HG02981 (cell line): ENCODE data around the gene ZNF419.
"Not testable (repeated sequence)": the region's sequence is repeated elsewhere in the genome, so short reads cannot be mapped to it uniquely, and the experiment has no call there.

Experiments
- ATAC-seq: cut with Tn5 transposase; IDR thresholded peaks from one replicate; pipeline ENCODE4 v1.9.1; 2021; ENCODE audit warnings: mild to moderate bottlenecking, moderate library complexity; ENCODE audit not compliant: unreplicated experiment

ZNF419 gene

DNA sequence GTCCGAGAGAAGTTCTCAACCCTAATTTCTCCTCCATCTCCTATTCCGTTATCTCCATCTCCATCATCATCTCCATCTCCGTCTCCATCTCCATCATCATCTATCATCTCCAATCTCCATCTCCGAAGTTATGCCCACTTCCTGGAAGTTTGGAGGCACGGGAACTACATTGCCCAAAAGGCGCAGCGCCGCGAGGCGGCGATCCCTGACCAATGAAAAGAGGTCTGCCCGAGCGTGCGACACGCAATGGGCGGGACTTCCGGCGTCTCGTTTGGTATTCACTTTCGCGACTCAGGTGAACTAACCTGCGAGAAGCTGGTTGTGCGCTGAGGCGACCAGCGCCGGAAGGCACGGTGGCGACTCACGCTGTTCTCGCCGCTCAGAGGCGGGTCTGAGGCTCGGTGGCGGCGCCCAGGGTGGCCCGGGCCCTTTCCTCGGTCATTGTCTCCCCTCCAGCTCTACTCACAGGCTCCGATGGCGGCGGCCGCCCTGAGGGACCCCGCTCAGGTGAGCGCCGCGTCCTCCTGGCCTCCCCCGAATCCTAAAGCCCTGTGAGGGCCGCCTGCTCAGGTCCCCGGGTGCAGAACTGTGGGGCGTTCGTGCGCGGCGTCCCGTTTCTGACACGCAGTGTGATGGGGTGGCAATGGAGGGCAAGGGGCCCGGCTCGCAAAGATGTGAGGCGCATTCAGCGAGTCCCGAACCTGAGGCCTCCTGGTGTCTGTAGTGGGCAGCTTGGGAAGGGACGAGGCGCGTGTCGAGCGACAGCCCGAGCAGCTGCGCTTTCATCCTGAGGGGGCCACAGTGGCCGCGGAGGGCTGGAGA, at the start of gene ZNF419:
TSS of gene ZNF419 (plus strand) at position 274 of the 822 bp plus-strand sequence. CDS start at position 475, 201 bp downstream.
- ATAC-seq: peak; percentile 94

DNA sequence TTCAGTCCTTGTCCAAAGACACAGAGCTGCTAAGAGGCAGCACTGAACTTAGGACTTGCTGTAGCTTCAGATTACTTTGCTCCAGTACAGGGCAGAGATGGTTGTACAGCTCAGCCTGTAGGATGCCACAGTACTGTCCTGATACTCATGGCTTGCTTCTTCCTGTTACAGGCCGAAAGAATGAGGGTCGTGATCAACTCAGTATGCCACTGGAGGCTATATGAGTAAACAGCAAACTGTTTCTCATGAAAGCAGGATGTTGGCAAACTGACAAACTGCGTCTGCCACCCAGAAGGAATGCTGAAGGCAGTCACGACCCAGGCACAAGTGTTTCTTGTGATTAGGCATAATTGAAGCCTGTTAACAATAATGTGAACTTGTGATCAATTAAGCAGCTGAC, 49.6 kb upstream of the ZNF419 start:
- no peak for ATAC-seq

DNA sequence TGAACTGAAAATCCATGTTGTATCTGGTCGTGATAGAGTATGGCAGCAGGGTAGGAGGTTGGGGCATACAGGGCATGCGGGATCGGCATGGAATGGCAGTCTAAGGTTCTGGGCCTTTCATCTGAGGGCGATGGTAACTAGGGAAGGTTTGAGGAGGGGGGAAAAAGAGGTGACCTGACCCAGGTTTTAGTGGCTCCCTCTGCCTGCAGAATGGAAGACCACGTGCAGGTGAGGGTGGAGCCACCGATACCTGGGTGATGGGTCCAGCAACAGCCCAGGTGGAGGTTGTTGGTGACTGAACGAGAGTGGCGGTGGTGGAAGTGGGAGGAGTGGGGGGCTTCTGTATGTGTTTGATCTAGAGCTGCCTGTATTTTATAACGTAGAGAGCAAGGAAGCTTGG, 48.6 kb upstream of the ZNF419 start:
- ATAC-seq: no peak

- no peak for ATAC-seq
These were observed 45.4 kb upstream of the ZNF419 start for GRCh38 chr19:57441979-57442752.

GRCh38 chr19:57443121-57443696, 44.3 kb upstream of the ZNF419 start:
- ATAC-seq: no peak

- ATAC-seq: no peak
These were observed 35.2 kb upstream of the ZNF419 start for GRCh38 chr19:57452307-57452706.

DNA sequence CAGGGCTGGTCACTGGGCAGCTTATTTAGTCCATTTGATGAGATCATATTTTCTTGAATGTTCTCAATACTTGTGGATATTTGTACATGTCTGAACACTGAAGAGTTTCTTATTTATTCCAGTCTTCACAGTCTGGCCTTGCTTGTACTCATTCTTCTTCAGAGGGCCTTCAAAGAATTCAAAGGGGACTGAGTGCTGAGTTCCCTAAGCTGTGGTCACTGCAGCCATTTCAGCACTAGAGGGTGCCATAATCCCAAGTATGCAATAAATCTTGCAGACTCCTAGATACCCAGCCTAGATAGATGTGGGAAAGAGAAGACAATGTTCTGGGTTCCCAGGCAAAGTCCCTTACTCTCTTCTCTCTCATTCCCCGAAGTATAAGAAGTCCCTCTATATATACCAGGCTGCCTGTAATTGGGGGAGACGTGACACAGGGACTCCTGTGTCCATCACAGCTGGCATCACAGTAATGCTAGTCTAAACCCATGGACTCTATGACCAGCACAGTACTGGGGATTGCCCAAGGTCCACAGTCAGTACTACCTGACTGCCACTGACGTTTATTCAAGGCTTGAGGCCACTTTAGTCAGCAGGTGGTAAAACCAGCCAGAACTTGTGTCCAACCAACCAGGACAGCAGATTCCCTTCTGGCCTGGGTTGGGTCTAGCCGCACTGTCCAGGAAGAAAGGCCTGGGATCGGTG, 21.7 kb upstream of the ZNF419 start:
- ATAC-seq: no peak

- ATAC-seq: no peak
These were observed 21.1 kb upstream of the ZNF419 start for GRCh38 chr19:57466489-57466888.

- ATAC-seq: no peak
These were observed 13.9 kb upstream of the ZNF419 start for GRCh38 chr19:57473646-57474045.

GRCh38 chr19:57477191-57478008, 10.2 kb upstream of the ZNF419 start, which contains the start of gene ZNF772:
Gene ZNF772, minus strand, starts transcription at chr19:57477566. Its CDS starts 257 bp downstream, at chr19:57477309.
- ATAC-seq: peak; percentile 84

DNA sequence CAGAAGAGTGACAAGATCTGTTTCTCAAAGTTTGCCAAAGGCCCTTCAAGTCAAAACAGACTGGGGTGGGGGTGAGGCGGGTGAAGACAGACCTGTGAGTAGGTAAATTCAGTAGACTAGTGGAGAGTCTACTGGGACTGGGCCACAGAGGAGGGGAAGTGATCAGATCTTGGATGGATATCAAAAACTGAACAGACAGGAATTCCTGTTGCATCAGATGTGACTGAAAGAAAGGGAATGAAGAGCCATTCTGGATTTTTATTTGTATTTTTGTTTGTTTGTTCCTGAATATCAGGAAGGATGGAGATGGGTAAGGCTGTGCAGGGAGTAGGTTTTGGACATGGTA, 722 bp downstream of the ZNF419 start:
- ATAC-seq: not testable (repeated sequence)

- not testable (repeated sequence) for ATAC-seq
These were observed 11.8 kb downstream of the ZNF419 start for GRCh38 chr19:57499332-57499679.

DNA sequence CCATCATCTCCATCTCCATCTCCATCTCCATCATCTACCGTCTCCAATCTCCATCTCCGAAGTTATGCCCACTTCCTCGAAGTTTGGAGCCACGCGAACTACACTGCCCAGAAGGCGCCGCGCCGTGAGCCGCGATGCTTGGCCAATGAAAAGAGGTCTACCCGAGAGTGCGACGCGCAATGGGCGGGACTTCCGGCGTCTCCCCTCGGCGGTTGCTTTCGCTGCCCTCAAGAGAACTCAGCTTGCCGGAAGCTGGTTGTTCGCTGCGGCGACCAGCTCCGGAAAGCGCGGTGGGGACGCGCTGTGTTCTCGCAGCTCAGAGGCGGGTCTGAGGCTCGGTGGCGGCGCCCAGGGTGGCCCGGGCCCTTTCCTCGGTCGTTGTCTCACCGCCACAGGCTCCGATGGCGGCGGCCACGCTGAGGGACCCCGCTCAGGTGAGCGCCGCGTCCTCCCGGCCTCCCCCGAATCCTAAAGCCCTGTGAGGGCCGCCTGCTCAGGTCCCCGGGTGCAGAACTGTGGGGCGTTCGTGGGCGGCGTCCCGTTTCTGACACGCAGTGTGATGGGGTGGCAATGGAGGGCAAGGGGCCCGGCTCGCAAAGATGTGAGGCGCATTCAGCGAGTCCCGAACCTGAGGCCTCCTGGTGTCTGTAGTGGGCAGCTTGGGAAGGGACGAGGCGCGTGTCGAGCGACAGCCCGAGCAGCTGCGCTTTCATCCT, 12.3 kb downstream of the ZNF419 start, which contains the start of gene ZNF773:
TSS of gene ZNF773 (plus strand) at position 259 of the 716 bp plus-strand sequence. CDS start at position 402, 143 bp downstream.
- ATAC-seq: peak; percentile 100

GRCh38 chr19:57500400-57500799, 12.8 kb downstream of the ZNF419 start:
- ATAC-seq: not testable (repeated sequence)

DNA sequence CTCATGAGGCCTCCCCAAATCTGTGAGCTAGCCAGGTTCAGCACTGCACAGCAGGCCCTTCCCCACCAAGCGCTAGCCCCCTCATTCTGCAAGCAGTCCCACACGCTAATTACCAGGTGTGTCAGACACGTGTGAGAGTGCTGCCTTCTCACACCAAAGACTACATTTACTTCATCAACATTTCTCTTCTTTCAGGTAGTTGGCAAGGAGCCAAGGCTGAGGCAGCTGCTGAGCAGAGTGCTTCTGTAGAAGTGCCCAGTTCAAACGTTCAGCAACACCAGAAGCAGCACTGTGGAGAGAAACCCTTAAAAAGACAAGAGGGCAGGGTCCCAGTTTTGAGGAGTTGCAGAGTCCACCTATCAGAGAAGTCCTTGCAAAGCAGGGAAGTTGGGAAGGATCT, 18.6 kb downstream of the ZNF419 start:
- no peak for ATAC-seq

DNA sequence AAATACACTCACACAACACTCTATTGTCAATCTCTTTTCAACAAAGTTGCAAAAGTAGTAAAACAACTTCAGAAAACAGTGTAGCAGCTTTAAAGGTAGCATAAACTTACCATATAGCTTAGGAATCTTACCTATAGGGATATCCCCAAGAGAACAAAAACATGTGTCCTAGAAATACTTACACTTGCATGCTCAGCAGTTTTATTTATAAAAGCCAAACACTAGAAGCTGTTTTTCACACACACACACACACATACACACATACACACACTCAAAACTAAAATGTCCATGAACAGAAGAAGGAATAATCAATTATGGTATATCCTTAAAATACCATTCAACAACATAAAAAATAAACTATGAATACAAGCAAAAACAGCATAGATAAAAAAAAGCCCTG, 23.9 kb downstream of the ZNF419 start:
- no peak for ATAC-seq

DNA sequence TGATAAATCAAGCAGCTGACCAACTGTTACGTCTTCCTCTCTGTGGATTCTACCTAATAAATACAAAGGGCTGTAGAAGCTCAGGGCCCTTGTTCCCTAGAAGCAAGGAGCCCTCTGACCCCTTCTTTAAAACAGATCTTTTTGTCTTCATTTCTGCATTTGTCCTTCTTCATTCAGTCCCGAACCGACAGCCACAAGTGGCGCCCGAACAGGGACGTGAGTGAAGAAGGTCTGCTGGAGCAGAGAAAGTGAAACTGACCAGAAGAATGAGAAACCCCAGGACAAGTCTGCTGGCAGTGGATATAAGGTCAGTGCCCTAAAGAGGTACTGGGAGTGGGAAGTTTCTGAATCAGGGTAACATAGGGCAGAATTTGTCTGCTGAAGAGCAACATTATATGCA, 25.3 kb downstream of the ZNF419 start:
- ATAC-seq: no peak

DNA sequence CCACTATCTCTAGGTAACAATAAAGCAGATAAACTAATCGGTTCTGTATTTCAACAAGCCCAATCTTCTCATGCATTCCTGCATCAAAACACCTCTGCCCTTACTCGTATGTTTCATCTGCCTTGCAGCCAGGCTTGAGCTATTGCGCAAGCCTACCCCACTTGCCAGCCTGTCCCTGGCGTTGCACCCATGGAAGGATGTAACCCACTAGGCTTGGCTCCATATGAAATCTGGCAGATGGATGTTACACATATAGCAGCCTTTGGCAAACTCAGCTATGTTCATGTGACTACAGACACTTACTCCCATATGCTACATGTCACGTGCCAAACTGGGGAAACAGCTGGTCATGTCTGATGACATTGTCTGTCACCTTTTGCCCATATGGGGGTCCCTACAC, 27.7 kb downstream of the ZNF419 start:
- no peak for ATAC-seq

DNA sequence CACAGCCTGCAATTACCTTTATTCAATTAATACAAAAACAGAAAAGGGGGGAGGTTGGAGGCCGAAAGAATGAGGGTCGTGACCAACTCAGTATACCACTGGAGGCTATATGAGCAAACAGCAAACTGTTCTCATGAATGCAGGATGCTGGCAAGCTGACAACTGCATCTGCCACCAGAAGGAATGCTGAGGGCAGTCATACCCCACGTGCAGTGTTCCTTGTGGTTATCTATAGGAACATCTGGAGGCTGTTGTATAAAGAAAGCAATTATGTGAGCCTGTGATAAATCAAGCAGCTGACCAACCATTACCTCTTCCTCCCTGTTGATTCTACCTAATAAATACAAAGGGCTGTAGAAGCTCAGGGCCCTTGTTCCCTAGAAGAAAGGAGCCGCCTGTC, 30.5 kb downstream of the ZNF419 start:
- not testable (repeated sequence) for ATAC-seq
